Measurements from ENCODE around the gene CD300LB.

GRCh38 chr17:74525465-74525725, 5.9 kb downstream of the CD300LB start:
- TF ChIP-seq CTCF (IDR thresholded peaks at IDR 0.05 in 8 of 11, conservative IDR thresholded peaks at IDR 0.05 in 3 of 11) (no peak), POLR2AphosphoS5 (IDR thresholded peaks at IDR 0.05) (no peak), POLR2A (IDR thresholded peaks at IDR 0.05) (no peak)

Data from spleen (tissue), 7 donors.